A673 (cell line): ENCODE results near the gene PAQR8. TPM values are rescaled to one million over a fixed set of nuclear protein-coding genes. Genes with fewer than 3 reads are reported as not detected.

Source experiments
- BruUV-seq: library from RNA; stranded (reverse); fragments of 400-500 nt; replicated peaks from 2 replicates; lab custom pipeline; 2021; lab: Mats Ljungman, UMichigan
- CTCF ChIA-PET: fragments of 300-600 bp; sonication (Branson Sonifier 250); formaldehyde crosslinking; loops from one replicate; lab custom pipeline; 2022; ENCODE audit warnings: antibody characterized with exemption; lab: Charles Lee
- POLR2A ChIA-PET: fragments of 300-600 bp; sonication (Branson Sonifier 250); formaldehyde crosslinking; loops from one replicate; lab custom pipeline; 2022; ENCODE audit warnings: antibody characterized with exemption; ENCODE audit not compliant: low non-redundant PET; lab: Charles Lee
- DNase-seq: peaks from one replicate; pipeline ENCODE4 v3.0.0-alpha.2; 2015; ENCODE audit warnings: low spot score
- H3K27ac ChIP-seq: fragments of 200-600 bp; sonication (generic); 2 replicates; pipeline ENCODE4 v1.5.1; 2016; ENCODE audit warnings: mixed run types, low read depth, mild to moderate bottlenecking, mixed read lengths, antibody characterized with exemption, low read length; ENCODE audit not compliant: poor library complexity, severe bottlenecking
- H3K27me3 ChIP-seq: fragments of 200-600 bp; sonication (generic); replicated peaks from 2 replicates; pipeline ENCODE4 v1.6.1; 2017; ENCODE audit warnings: mixed run types, low read depth, mild to moderate bottlenecking, mixed read lengths, antibody characterized with exemption, low read length; ENCODE audit not compliant: insufficient read depth, poor library complexity
- H3K36me3 ChIP-seq: fragments of 200-600 bp; sonication (generic); 2 replicates; pipeline ENCODE4 v1.6.1; 2016; ENCODE audit warnings: mixed run types, mild to moderate bottlenecking, mixed read lengths, antibody characterized with exemption, low read length; ENCODE audit not compliant: insufficient read depth, poor library complexity, severe bottlenecking
- H3K4me1 ChIP-seq: fragments of 200-600 bp; sonication (generic); 2 replicates; pipeline ENCODE4 v1.6.1; 2017; ENCODE audit warnings: mixed run types, mild to moderate bottlenecking, mixed read lengths, antibody characterized with exemption, low read length; ENCODE audit not compliant: insufficient read depth, poor library complexity, severe bottlenecking
- H3K4me3 ChIP-seq: fragments of 200-600 bp; sonication (generic); 2 replicates; pipeline ENCODE4 v1.5.1; 2016; ENCODE audit warnings: low read depth, mixed run types, mild to moderate bottlenecking, mixed read lengths, low read length; ENCODE audit not compliant: poor library complexity, severe bottlenecking
- H3K9me3 ChIP-seq: fragments of 200-600 bp; sonication (generic); 2 replicates; pipeline ENCODE4 v1.6.1; 2016; ENCODE audit warnings: mixed run types, low read depth, mild to moderate bottlenecking, mixed read lengths, antibody characterized with exemption, low read length; ENCODE audit not compliant: poor library complexity, severe bottlenecking
- EZH2 ChIP-seq: fragments of 200-600 bp; sonication (generic); IDR thresholded peaks from 2 replicates; pipeline ENCODE4 v1.6.1; 2017; ENCODE audit warnings: borderline replicate concordance, low read depth, mild to moderate bottlenecking, mixed read lengths, antibody characterized with exemption, low read length; ENCODE audit not compliant: poor library complexity, severe bottlenecking
- intact Hi-C: fragments of 100-400 bp; cut with micrococcal nuclease; formaldehyde crosslinking; loops from one replicate; pipeline ENCODE4 v1.10.0; 2022; ENCODE audit not compliant: unreplicated experiment
- total RNA-seq: library from RNA; stranded (reverse); gene quantifications from 2 replicates; pipeline ENCODE4 v1.2.3, GENCODE V29; 2021
- TF ChIP-seq, protein P1 (sequence below): fragments of 300-800, 200-600 bp; sonication (generic); conservative IDR thresholded peaks from 2 replicates; pipeline ENCODE4 v1.5.1; 2017; ENCODE audit warnings: low read depth, mild to moderate bottlenecking, antibody characterized with exemption, low read length, moderate library complexity, mixed read lengths

Gene PAQR8
- total RNA-seq, 1 experiment from 2014 or later = 1.5 TPM

DNA sequence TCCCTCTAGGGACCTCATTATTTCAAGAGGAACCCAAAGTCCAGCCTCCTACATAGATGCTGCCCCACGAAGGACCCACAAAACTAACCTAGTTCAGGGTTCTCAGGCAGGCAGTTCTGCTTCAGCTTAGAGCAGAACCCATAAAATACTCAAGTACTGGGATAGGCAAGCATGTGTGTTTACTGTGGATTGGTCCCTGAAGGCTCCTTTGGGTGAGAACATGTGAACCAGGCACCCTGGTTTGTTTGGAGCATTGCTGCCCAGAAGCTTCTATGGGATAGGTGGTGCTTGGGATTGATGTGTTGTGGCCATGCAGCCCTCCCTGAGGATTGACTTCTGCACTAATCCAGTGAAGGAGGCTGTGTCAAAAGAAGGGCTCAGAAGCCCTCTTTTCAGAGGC, 43.3 kb downstream of the PAQR8 start:
- CTCF ChIA-PET = no interaction called here
- intact Hi-C loops = no loop called here

DNA sequence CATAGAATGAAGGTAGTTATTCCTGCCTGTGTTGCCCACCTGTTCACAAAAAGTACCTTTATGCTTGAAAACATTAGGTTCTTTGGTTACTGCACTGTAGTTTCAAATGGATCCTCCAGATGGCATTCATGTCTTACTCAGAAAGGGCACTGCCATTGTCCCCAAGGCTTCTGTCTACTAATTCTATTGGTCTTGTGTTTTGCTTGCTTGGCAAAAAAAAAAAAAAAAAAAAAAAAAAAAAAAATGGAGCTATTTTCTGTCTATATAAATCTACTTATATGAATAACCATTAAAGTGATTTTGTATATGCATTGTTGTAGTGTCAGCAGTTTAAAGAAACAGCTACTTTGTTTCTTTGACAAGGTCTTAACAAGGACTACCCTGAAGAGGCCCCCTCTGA, 45.5 kb downstream of the PAQR8 start:
- POLR2A ChIA-PET = no interaction called here
- Histone ChIP-seq H3K4me3 (no peak overlapping the region), H3K9me3 (no peaks in the 10 kb centered on the region), H3K27me3 (no peaks in the 10 kb centered on the region), H3K27ac (no peak overlapping the region), H3K36me3 (no peaks in the 10 kb centered on the region), H3K4me1 (no peaks in the 10 kb centered on the region)
- TF ChIP-seq, protein P1, sequence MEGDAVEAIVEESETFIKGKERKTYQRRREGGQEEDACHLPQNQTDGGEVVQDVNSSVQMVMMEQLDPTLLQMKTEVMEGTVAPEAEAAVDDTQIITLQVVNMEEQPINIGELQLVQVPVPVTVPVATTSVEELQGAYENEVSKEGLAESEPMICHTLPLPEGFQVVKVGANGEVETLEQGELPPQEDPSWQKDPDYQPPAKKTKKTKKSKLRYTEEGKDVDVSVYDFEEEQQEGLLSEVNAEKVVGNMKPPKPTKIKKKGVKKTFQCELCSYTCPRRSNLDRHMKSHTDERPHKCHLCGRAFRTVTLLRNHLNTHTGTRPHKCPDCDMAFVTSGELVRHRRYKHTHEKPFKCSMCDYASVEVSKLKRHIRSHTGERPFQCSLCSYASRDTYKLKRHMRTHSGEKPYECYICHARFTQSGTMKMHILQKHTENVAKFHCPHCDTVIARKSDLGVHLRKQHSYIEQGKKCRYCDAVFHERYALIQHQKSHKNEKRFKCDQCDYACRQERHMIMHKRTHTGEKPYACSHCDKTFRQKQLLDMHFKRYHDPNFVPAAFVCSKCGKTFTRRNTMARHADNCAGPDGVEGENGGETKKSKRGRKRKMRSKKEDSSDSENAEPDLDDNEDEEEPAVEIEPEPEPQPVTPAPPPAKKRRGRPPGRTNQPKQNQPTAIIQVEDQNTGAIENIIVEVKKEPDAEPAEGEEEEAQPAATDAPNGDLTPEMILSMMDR = peak; percentile 69
- TF ChIP-seq EZH2 = no peak
- CTCF ChIA-PET = interaction anchor here (0.6 to 0.8 kb wide), 29 partner anchors 12 to 1389 kb away, joined by 3 to 23 read pairs (median 6); partner anchors contain the start of genes EFHC1 and FBXO9
- DNase-seq = peak; percentile 77
- intact Hi-C loops = loop anchor here (2.0 kb wide), 1 partner anchor 255 kb away; no protein-coding TSS in a partner anchor
- BruUV-seq = no TSS peak

More for the DNA sequence above, 43.3 kb downstream of the PAQR8 start:
- Histone ChIP-seq H3K36me3 (no peaks in the 10 kb centered on the region), H3K27ac (no peak overlapping the region), H3K27me3 (no peaks in the 10 kb centered on the region), H3K9me3 (no peaks in the 10 kb centered on the region), H3K4me1 (no peaks in the 10 kb centered on the region), H3K4me3 (no peak overlapping the region)
- POLR2A ChIA-PET = no interaction called here
- DNase-seq = no peak
- TF ChIP-seq, protein P1 = no peak
- TF ChIP-seq EZH2 = no peak
- BruUV-seq = no TSS peak

DNA sequence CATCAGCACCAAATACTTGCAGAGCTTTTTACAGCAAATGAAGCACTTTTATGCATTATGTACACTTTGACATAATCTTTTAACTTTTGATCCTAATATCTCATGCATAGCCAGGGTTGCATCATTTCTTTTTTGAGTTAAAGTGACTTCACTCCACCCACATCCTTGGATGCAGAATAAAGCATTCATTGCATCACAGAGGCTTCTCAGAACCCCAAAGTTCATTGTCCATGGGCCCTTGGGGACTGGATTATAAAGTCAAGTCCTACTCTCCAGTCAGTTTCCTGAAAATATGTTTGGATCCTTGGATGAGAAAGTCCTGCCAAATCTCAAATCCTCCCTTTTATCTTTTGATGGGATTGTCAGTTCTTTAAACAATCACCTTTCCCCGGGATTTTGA, 47.5 kb downstream of the PAQR8 start:
- CTCF ChIA-PET = no interaction called here
- POLR2A ChIA-PET = no interaction called here
- BruUV-seq = no TSS peak
- TF ChIP-seq EZH2 = no peak
- TF ChIP-seq, protein P1 = no peak
- Histone ChIP-seq H3K36me3 (no peaks in the 10 kb centered on the region), H3K27ac (no peak overlapping the region), H3K4me1 (no peaks in the 10 kb centered on the region), H3K9me3 (no peaks in the 10 kb centered on the region), H3K4me3 (no peak overlapping the region), H3K27me3 (no peaks in the 10 kb centered on the region)
- no peak for DNase-seq
- intact Hi-C loops = no loop called here
